HepG2 (cell line): ENCODE data around the gene SMIM22.

Experiments
- CREB1 ChIP-seq, 2 experiments: fragments of 450-650 bp in 1 of 2; IDR thresholded peaks; 2 replicates each; pipeline ENCODE4 v1.6.1; 2016 to 2017; ENCODE audit warnings: control low read depth in 1 of 2, mild to moderate bottlenecking in 1 of 2, missing compliant biosample characterization in 1 of 2, missing genetic modification characterization in 1 of 2
- CTCF ChIP-seq: sonication (generic); formaldehyde crosslinking; IDR thresholded peaks from 2 replicates; pipeline ENCODE4 v1.5.0; 2020; ENCODE audit warnings: mild to moderate bottlenecking, missing genetic modification reagents, moderate library complexity
- SMC3 ChIP-seq: IDR thresholded peaks from 2 replicates; pipeline ENCODE4 v1.6.1; 2011; ENCODE audit warnings: low read length, improper control_type of control experiment
- TF ChIP-seq, protein P1 (sequence below): sonication (generic); formaldehyde crosslinking; conservative IDR thresholded peaks from 2 replicates; pipeline ENCODE4 v1.4.0; 2020; ENCODE audit warnings: missing genetic modification reagents

DNA sequence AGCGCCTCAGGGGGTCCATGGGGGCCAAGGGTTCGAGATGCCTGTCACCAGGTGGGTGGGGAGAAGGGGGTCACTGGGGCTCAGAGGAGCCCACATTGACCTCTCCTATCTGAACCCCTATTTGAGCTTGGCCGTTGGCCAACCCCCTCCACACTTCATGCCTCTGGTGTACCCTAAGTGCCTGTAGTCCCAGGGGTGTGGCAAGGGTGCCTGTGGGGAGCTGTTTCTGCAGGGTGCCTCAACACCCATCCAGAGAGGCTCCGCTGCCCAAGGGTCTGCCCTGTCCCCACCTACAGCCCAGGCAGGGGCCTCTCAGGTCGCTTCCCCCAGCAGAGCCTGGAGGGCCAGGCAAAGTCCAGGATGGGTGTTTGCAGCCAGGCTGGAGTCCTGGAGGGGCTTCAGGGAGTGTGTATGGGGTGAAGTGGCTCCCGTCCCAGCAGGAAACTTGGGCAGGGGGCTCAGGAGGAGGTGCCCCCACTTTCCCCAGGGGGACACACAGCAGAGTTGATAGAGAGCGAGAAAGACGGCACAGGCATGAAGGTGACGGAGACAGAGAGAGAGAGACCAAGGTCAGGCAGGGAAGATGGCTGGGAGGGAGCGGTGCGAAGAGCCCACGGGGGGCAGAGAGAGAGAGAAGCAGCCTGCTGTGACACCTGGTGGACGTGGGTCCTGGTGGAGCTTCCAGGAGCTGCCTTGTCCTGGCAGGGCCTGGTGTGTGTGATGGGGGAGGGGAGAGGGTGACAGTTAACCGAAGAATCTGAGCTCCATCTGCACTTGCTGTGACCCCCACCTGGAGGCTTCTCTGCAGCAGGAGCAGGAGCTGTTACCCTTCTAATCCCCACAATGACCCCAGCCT, 7.3 kb upstream of the SMIM22 start, which contains the start of gene SEPTIN12:
- TF ChIP-seq SMC3 (no peak), CTCF (no peak; the same call in 1 of the 2 replicates), CREB1 (IDR thresholded peaks at IDR 0.05) (no peak), CREB1 (CRISPR knock-in tag; IDR thresholded peaks at IDR 0.05) (no peak)
- TF ChIP-seq, protein P1, sequence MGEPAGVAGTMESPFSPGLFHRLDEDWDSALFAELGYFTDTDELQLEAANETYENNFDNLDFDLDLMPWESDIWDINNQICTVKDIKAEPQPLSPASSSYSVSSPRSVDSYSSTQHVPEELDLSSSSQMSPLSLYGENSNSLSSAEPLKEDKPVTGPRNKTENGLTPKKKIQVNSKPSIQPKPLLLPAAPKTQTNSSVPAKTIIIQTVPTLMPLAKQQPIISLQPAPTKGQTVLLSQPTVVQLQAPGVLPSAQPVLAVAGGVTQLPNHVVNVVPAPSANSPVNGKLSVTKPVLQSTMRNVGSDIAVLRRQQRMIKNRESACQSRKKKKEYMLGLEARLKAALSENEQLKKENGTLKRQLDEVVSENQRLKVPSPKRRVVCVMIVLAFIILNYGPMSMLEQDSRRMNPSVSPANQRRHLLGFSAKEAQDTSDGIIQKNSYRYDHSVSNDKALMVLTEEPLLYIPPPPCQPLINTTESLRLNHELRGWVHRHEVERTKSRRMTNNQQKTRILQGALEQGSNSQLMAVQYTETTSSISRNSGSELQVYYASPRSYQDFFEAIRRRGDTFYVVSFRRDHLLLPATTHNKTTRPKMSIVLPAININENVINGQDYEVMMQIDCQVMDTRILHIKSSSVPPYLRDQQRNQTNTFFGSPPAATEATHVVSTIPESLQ (CRISPR knock-in tag), result no peak
